HepG2 (cell line): ENCODE measurements around the gene ATP8B2. TPM values are rescaled to one million over a fixed set of nuclear protein-coding genes. Genes with fewer than 3 reads are reported as not detected.
"Not testable (repeated sequence)": the region's sequence is repeated elsewhere in the genome, so short reads cannot be mapped to it uniquely, and the experiment has no call there.

Source experiments
- ATAC-seq: fragments of 200-7000 bp; cut with Tn5 transposase; 3 replicates; pipeline ENCODE4 v1.9.1; 2020; ENCODE audit warnings: mild to moderate bottlenecking, moderate library complexity
- BruUV-seq: library from RNA; stranded (reverse); fragments of 400-500 nt; replicated peaks from 2 replicates; lab custom pipeline; 2021; lab: Mats Ljungman, UMichigan
- CTCF ChIA-PET: fragments of 300-600 bp; formaldehyde crosslinking; extraction: SDS; loops from one replicate; lab custom pipeline; 2021; ENCODE audit warnings: low total read pairs, inconsistent platforms, low intra/inter-chr PET ratio; lab: Yijun Ruan, JAX
- POLR2A ChIA-PET: fragments of 350-600 bp; sonication (Branson Sonifier 250); formaldehyde crosslinking; loops from one replicate; lab custom pipeline; 2020; ENCODE audit warnings: antibody characterized with exemption, inconsistent platforms; lab: Yijun Ruan, JAX
- DNase-seq: peaks from one replicate; pipeline ENCODE4 v3.0.0-alpha.2; 2015; ENCODE audit warnings: low spot score
- FAIRE-seq: peaks from 3 replicates; lab custom pipeline; 2011; peaks lifted over from hg19 to GRCh38; lab: Jason Lieb, UNC
- H2AFZ ChIP-seq: one replicate; pipeline ENCODE4 v1.6.1; 2011; ENCODE audit warnings: low read length, inconsistent platforms
- H3K27ac ChIP-seq: fragments of 300-600 bp; 3 replicates; pipeline ENCODE4 v1.8.0; 2011; ENCODE audit warnings: mixed run types, mild to moderate bottlenecking, mixed read lengths, low read length, inconsistent platforms; ENCODE audit not compliant: insufficient read depth; ENCODE audit errors: extremely low read length
- H3K27me3 ChIP-seq, 2 experiments: fragments of 200-600 bp in 1 of 2; 2 replicates in 1 of 2; 3 replicates in 1 of 2; pipeline versions ENCODE4 v1.6.0 to v1.8.0; 2011; ENCODE audit warnings: low read length in 2 of 2, mild to moderate bottlenecking in 2 of 2, moderate library complexity in 2 of 2, inconsistent platforms in 1 of 2; ENCODE audit not compliant: insufficient read depth in 2 of 2, control insufficient read depth in 1 of 2
- H3K36me3 ChIP-seq, 2 experiments: fragments of 200-600 bp in 1 of 2; replicated peaks in 1 of 2; 2 replicates in 1 of 2; 3 replicates in 1 of 2; pipeline versions ENCODE4 v1.5.1 to v1.8.0; 2011; ENCODE audit warnings: low read length in 2 of 2, inconsistent platforms in 1 of 2; ENCODE audit not compliant: insufficient read depth in 2 of 2, control insufficient read depth in 1 of 2
- H3K4me1 ChIP-seq: 2 replicates; pipeline ENCODE4 v1.5.1; 2012; ENCODE audit warnings: low read length, inconsistent platforms; ENCODE audit not compliant: insufficient read depth
- H3K4me2 ChIP-seq: 2 replicates; pipeline ENCODE4 v1.6.0; 2011; ENCODE audit warnings: low read depth, low read length, inconsistent platforms
- H3K4me3 ChIP-seq, 3 experiments: fragments of 200-600 bp in 1 of 3; sonication (generic), shearing (Covaris generic) in 1 of 3; replicated peaks in 1 of 3; 2 replicates each; pipeline ENCODE4 v1.5.1; 2011 to 2016; ENCODE audit warnings: low read length in 3 of 3, inconsistent platforms in 2 of 3, low read depth in 2 of 3, mild to moderate bottlenecking in 2 of 3, control low read depth in 1 of 3, mixed read lengths in 1 of 3; ENCODE audit not compliant: insufficient read depth in 1 of 3
- H3K79me2 ChIP-seq: one replicate; pipeline ENCODE4 v1.6.1; 2011; ENCODE audit warnings: low read length, inconsistent platforms; ENCODE audit not compliant: insufficient read depth
- H3K9ac ChIP-seq: 2 replicates; pipeline ENCODE4 v1.6.0; 2011; ENCODE audit warnings: mild to moderate bottlenecking, low read depth, low read length, inconsistent platforms; ENCODE audit not compliant: insufficient read depth
- H3K9me3 ChIP-seq: 2 replicates; pipeline ENCODE4 v1.5.1; 2012; ENCODE audit warnings: mild to moderate bottlenecking, low read length
- H4K20me1 ChIP-seq: 2 replicates; pipeline ENCODE4 v1.6.0; 2011; ENCODE audit warnings: inconsistent platforms, mild to moderate bottlenecking, low read length, moderate library complexity; ENCODE audit not compliant: insufficient read depth
- CTCF ChIP-seq: sonication (generic); formaldehyde crosslinking; IDR thresholded peaks from 2 replicates; pipeline ENCODE4 v1.5.0; 2020; ENCODE audit warnings: mild to moderate bottlenecking, missing genetic modification reagents, moderate library complexity
- KDM6A ChIP-seq: IDR thresholded peaks from 2 replicates; pipeline ENCODE4 v1.6.1; 2016; ENCODE audit warnings: low read depth
- ZNF121 ChIP-seq: sonication (generic); formaldehyde crosslinking; IDR thresholded peaks from 2 replicates; pipeline ENCODE4 v1.5.0; 2020; ENCODE audit warnings: mild to moderate bottlenecking, missing genetic modification reagents
- WGBS: methylation state at CpG from one replicate; pipeline ENCODE4 v1.1.6; 2017; ENCODE audit warnings: low lambda C conversion rate; 5-methylcytosine and 5-hydroxymethylcytosine counted together
- in situ Hi-C: cut with HindIII; loops from 2 replicates; pipeline ENCODE4 v1.10.0; 2017; ENCODE audit warnings: low pct_unique_long_range_greater_than_20kb; ENCODE audit not compliant: extremely low pct_ligation_motif_present
- intact Hi-C: fragments of 100-400 bp; cut with micrococcal nuclease; formaldehyde crosslinking; loops from one replicate; pipeline ENCODE4 v1.10.0; 2022; ENCODE audit not compliant: unreplicated experiment
- polyA plus RNA-seq, 8 experiments: library from polyadenylated mRNA; depleted of rRNA in 3 of 8; stranded (reverse) in 7 of 8; unstranded in 1 of 8; fragments of >200 nt; fragmentation: Illumina TruSeq in 4 of 8; extraction: Trizol in 4 of 8; gene quantifications; 2 replicates each; pipeline versions ENCODE4 v1.2.1 to v1.2.3, GENCODE V29; 2011 to 2016; ENCODE audit warnings: low read depth in 4 of 8, missing spikeins in 1 of 8, mixed read lengths in 1 of 8; ENCODE audit not compliant: insufficient read depth in 1 of 8
- total RNA-seq, 5 experiments: library from RNA; depleted of rRNA; stranded (reverse); fragments of >200 nt; fragmentation: Illumina TruSeq; extraction: Trizol; gene quantifications; 2 replicates each; pipeline ENCODE4 v1.2.3, GENCODE V29; 2016; ENCODE audit warnings: low read depth in 1 of 5

The ATP8B2 gene
- total and polyA plus RNA-seq, 2 of the 13 experiments (the other 11 are each of a cell fraction or from before 2014, with no cell fraction given), result 20.4 to 39.3 TPM

GRCh38 chr1:154373777-154374357, 48.5 kb downstream of the ATP8B2 start:
- in situ Hi-C loops, H3K27me3 ChIP-seq, H2AFZ ChIP-seq, intact Hi-C loops, POLR2A ChIA-PET, FAIRE-seq, H3K9ac ChIP-seq, H3K36me3 ChIP-seq, H3K27ac ChIP-seq, CTCF ChIA-PET, DNase-seq, H3K4me2 ChIP-seq, H3K4me3 ChIP-seq, BruUV-seq, H4K20me1 ChIP-seq, H3K79me2 ChIP-seq, ATAC-seq: not testable (repeated sequence)
- peaks cover 11% of the 10 kb centered on the region for H3K4me1 ChIP-seq
- 44% methylated on average over 7 of the region's 7 CpGs for WGBS
- peak; percentile 56 for TF ChIP-seq ZNF121 (CRISPR knock-in tag)
- TF ChIP-seq, all 625 proteins: peak for 1; not testable (repeated sequence) for 624
- not testable (repeated sequence) for H3K9me3 ChIP-seq

- FAIRE-seq (no peak), ATAC-seq (no peak; the same call in 2 of the 3 replicates), DNase-seq (no peak)
- H3K79me2 ChIP-seq, result no peaks in the 10 kb centered on the region
- no peak overlapping the region for H3K4me2 ChIP-seq
- no peak overlapping the region for H2AFZ ChIP-seq
- H3K27me3 ChIP-seq, result no peaks in the 10 kb centered on the region; a peak in 1 of 5 replicates
- intact Hi-C loops, result no loop called here
- H3K27ac ChIP-seq, result no peak overlapping the region
- ChIA-PET CTCF (no interaction called here), POLR2A (no interaction called here)
- H3K36me3 ChIP-seq, result no peaks in the 10 kb centered on the region
- TF ChIP-seq KDM6A (CRISPR knock-in tag) (no peak), CTCF (CRISPR knock-in tag) (0 out of 2 replicates have a peak, but pooled peaks have one; percentile 6)
- H3K4me1 ChIP-seq, result no peaks in the 10 kb centered on the region
- in situ Hi-C loops, result no loop called here
- no peaks in the 10 kb centered on the region for H4K20me1 ChIP-seq
- H3K4me3 ChIP-seq, result no peak overlapping the region
- WGBS, result 53% methylated on average over 5 of the region's 16 CpGs
- no TSS peak for BruUV-seq
- no peaks in the 10 kb centered on the region for H3K9me3 ChIP-seq
- no peak overlapping the region for H3K9ac ChIP-seq
These were observed 54.0 kb downstream of the ATP8B2 start for GRCh38 chr1:154379301-154379700.
